H1 (cell line): Measurements from ENCODE around the gene TNS1. TPM values are rescaled to one million over a fixed set of nuclear protein-coding genes. Genes with fewer than 3 reads are reported as not detected.

Source experiments
- CHD2 ChIP-seq: IDR thresholded peaks from 2 replicates; pipeline ENCODE4 v1.6.1; 2012; ENCODE audit warnings: low read length, improper control_type of control experiment
- EGR1 ChIP-seq: IDR thresholded peaks from 2 replicates; pipeline ENCODE4 v1.6.1; 2011; ENCODE audit warnings: low read depth, low read length, borderline replicate concordance
- SP1 ChIP-seq: IDR thresholded peaks from 2 replicates; pipeline ENCODE4 v1.6.1; 2011; ENCODE audit warnings: low read depth, low read length
- polyA plus RNA-seq, 7 experiments: library from polyadenylated mRNA; depleted of rRNA in 3 of 7; stranded (reverse) in 5 of 7; unstranded in 2 of 7; fragments of >200 nt in 5 of 7; fragments of 200-250 nt in 2 of 7; gene quantifications; 1 replicate in 5 of 7; 2 replicates in 1 of 7; 4 replicates in 1 of 7; pipeline versions ENCODE4 v1.2.1 to v1.2.3, GENCODE V29; 2011 to 2013; ENCODE audit warnings: missing spikeins in 2 of 7, mixed read lengths in 2 of 7
- total RNA-seq: library from RNA; stranded (reverse); fragmentation: NEBNext Ultra II Directional; extraction: Animal tissue kit (Norgen Biotek cat#: 25700); gene quantifications from 2 replicates; pipeline ENCODE4 v1.2.1, GENCODE V29; 2021
- TF ChIP-seq, protein P1 (sequence below): fragments of 300-600 bp; sonication (generic); IDR thresholded peaks from 2 replicates; pipeline ENCODE4 v1.7.1; 2012; ENCODE audit warnings: low read length, moderate library complexity, mild to moderate bottlenecking, inconsistent platforms; ENCODE audit not compliant: insufficient replicate concordance

The TNS1 gene
- total and polyA plus RNA-seq, 2 of the 8 experiments (the other 6 are each of a cell fraction or from before 2014, with no cell fraction given), result 1.5 to 5.1 TPM

DNA sequence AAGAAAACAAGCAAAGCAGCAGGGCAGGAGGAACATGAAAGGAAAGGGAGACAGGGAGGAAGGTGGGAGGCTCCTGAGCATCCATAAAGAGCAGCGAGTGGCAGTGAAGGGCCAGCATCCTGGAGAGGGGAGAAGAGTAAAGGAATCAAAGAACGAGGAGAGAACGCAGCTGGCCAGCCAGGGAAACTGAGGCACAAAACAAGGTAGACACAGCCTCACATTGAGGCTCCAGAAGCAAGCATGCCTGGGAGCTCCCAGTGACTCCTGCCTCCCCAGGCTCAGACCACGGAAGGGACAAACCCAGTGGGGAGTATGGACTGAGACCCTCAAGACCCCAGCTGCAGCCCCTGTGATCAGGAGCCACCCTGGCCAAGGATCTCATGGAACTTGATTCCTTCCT, 14.0 kb upstream of the TNS1 start (continued):
- TF ChIP-seq, protein P1, sequence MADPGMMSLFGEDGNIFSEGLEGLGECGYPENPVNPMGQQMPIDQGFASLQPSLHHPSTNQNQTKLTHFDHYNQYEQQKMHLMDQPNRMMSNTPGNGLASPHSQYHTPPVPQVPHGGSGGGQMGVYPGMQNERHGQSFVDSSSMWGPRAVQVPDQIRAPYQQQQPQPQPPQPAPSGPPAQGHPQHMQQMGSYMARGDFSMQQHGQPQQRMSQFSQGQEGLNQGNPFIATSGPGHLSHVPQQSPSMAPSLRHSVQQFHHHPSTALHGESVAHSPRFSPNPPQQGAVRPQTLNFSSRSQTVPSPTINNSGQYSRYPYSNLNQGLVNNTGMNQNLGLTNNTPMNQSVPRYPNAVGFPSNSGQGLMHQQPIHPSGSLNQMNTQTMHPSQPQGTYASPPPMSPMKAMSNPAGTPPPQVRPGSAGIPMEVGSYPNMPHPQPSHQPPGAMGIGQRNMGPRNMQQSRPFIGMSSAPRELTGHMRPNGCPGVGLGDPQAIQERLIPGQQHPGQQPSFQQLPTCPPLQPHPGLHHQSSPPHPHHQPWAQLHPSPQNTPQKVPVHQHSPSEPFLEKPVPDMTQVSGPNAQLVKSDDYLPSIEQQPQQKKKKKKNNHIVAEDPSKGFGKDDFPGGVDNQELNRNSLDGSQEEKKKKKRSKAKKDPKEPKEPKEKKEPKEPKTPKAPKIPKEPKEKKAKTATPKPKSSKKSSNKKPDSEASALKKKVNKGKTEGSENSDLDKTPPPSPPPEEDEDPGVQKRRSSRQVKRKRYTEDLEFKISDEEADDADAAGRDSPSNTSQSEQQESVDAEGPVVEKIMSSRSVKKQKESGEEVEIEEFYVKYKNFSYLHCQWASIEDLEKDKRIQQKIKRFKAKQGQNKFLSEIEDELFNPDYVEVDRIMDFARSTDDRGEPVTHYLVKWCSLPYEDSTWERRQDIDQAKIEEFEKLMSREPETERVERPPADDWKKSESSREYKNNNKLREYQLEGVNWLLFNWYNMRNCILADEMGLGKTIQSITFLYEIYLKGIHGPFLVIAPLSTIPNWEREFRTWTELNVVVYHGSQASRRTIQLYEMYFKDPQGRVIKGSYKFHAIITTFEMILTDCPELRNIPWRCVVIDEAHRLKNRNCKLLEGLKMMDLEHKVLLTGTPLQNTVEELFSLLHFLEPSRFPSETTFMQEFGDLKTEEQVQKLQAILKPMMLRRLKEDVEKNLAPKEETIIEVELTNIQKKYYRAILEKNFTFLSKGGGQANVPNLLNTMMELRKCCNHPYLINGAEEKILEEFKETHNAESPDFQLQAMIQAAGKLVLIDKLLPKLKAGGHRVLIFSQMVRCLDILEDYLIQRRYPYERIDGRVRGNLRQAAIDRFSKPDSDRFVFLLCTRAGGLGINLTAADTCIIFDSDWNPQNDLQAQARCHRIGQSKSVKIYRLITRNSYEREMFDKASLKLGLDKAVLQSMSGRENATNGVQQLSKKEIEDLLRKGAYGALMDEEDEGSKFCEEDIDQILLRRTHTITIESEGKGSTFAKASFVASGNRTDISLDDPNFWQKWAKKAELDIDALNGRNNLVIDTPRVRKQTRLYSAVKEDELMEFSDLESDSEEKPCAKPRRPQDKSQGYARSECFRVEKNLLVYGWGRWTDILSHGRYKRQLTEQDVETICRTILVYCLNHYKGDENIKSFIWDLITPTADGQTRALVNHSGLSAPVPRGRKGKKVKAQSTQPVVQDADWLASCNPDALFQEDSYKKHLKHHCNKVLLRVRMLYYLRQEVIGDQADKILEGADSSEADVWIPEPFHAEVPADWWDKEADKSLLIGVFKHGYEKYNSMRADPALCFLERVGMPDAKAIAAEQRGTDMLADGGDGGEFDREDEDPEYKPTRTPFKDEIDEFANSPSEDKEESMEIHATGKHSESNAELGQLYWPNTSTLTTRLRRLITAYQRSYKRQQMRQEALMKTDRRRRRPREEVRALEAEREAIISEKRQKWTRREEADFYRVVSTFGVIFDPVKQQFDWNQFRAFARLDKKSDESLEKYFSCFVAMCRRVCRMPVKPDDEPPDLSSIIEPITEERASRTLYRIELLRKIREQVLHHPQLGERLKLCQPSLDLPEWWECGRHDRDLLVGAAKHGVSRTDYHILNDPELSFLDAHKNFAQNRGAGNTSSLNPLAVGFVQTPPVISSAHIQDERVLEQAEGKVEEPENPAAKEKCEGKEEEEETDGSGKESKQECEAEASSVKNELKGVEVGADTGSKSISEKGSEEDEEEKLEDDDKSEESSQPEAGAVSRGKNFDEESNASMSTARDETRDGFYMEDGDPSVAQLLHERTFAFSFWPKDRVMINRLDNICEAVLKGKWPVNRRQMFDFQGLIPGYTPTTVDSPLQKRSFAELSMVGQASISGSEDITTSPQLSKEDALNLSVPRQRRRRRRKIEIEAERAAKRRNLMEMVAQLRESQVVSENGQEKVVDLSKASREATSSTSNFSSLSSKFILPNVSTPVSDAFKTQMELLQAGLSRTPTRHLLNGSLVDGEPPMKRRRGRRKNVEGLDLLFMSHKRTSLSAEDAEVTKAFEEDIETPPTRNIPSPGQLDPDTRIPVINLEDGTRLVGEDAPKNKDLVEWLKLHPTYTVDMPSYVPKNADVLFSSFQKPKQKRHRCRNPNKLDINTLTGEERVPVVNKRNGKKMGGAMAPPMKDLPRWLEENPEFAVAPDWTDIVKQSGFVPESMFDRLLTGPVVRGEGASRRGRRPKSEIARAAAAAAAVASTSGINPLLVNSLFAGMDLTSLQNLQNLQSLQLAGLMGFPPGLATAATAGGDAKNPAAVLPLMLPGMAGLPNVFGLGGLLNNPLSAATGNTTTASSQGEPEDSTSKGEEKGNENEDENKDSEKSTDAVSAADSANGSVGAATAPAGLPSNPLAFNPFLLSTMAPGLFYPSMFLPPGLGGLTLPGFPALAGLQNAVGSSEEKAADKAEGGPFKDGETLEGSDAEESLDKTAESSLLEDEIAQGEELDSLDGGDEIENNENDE, result no peak
- TF ChIP-seq SP1 (no peak), CHD2 (no peak), EGR1 (no peak)
